ENCODE data around the gene HOXB5.

DNA sequence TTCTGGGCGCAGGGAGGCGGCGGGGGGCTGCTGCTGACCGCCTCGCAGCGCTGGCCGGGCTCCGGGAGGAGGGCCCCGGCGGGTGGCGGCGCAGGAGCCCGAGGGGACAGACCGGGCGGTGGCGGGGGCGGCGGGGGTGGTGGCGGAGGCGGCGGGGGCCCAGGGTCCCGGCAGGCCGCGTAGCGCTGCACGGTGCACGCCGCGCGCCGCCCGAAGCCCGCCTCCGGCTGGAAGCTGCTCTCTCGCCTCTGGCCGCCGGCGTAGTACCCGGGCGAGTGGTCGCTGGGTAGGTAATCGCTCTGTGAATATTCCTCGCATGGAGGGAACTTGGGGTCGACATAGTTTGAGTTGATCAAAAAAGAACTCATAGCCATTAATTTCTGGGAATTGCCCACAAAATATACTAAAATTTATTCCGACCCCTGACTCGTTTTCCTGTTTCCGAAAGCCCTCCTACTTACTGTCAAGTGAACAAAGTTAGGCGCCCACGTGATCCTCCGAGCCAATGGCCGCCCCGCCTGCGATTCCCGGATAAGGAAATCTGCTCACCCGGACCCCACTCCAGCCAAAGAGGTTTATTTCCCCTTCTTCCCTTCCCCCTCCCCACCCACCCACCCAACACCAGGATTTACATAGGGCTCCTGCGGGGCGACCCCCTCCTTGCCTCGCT lies 15.5 kb downstream of the HOXB5 start, which contains the start of gene HOXB4:
- TF ChIP-seq RAD21 (IDR thresholded peaks at IDR 0.05; ENCODE audit: low read length) = no peak
- TF ChIP-seq, protein P1, sequence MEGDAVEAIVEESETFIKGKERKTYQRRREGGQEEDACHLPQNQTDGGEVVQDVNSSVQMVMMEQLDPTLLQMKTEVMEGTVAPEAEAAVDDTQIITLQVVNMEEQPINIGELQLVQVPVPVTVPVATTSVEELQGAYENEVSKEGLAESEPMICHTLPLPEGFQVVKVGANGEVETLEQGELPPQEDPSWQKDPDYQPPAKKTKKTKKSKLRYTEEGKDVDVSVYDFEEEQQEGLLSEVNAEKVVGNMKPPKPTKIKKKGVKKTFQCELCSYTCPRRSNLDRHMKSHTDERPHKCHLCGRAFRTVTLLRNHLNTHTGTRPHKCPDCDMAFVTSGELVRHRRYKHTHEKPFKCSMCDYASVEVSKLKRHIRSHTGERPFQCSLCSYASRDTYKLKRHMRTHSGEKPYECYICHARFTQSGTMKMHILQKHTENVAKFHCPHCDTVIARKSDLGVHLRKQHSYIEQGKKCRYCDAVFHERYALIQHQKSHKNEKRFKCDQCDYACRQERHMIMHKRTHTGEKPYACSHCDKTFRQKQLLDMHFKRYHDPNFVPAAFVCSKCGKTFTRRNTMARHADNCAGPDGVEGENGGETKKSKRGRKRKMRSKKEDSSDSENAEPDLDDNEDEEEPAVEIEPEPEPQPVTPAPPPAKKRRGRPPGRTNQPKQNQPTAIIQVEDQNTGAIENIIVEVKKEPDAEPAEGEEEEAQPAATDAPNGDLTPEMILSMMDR (conservative IDR thresholded peaks at IDR 0.05; ENCODE audit: low read depth, low read length) = no peak
